OCI-LY1 (cell line): Measurements from ENCODE around the gene CNOT3.

Experiments
- H2AFZ ChIP-seq: fragments of 200-600 bp; sonication (generic), shearing (Covaris generic); 2 replicates; pipeline ENCODE4 v1.6.0; 2014; ENCODE audit warnings: antibody characterized with exemption, mild to moderate bottlenecking, low read length
- H3F3A ChIP-seq: fragments of 200-600 bp; sonication (generic), shearing (Covaris generic); 2 replicates; pipeline ENCODE4 v1.6.0; 2014; ENCODE audit warnings: mild to moderate bottlenecking, antibody characterized with exemption, low read length, moderate library complexity; ENCODE audit not compliant: insufficient read depth
- H3K27ac ChIP-seq: fragments of 200-600 bp; sonication (generic); 2 replicates; pipeline ENCODE4 v1.5.1; 2014; ENCODE audit warnings: low read length, mixed run types, mild to moderate bottlenecking, low read depth; ENCODE audit not compliant: poor library complexity, severe bottlenecking
- H3K27me3 ChIP-seq: fragments of 200-600 bp; sonication (generic); 2 replicates; pipeline ENCODE4 v1.6.0; 2014; ENCODE audit warnings: antibody characterized with exemption, mild to moderate bottlenecking, low read length, moderate library complexity; ENCODE audit not compliant: insufficient read depth
- H3K36me3 ChIP-seq: fragments of 200-600 bp; sonication (generic); 2 replicates; pipeline ENCODE4 v1.6.1; 2014; ENCODE audit warnings: mild to moderate bottlenecking, antibody characterized with exemption, low read length, moderate library complexity, mixed read lengths; ENCODE audit not compliant: insufficient read depth
- H3K4me1 ChIP-seq: fragments of 200-600 bp; sonication (generic); 2 replicates; pipeline ENCODE4 v1.5.1; 2014; ENCODE audit warnings: mild to moderate bottlenecking, low read length, moderate library complexity; ENCODE audit not compliant: insufficient read depth, severe bottlenecking
- H3K4me2 ChIP-seq: fragments of 200-600 bp; sonication (generic), shearing (Covaris generic); 2 replicates; pipeline ENCODE4 v1.6.1; 2014; ENCODE audit warnings: low read length
- H3K4me3 ChIP-seq: fragments of 200-600 bp; sonication (generic); 2 replicates; pipeline ENCODE4 v1.5.1; 2014; ENCODE audit warnings: low read length, low read depth, mild to moderate bottlenecking, mixed read lengths; ENCODE audit not compliant: poor library complexity, severe bottlenecking
- H3K79me2 ChIP-seq: fragments of 200-600 bp; shearing (Covaris generic); 2 replicates; pipeline ENCODE4 v1.6.1; 2016; ENCODE audit warnings: mixed run types, low read length, mixed read lengths; ENCODE audit not compliant: insufficient read depth
- H3K9ac ChIP-seq: fragments of 200-600 bp; sonication (generic), shearing (Covaris generic); 2 replicates; pipeline ENCODE4 v1.6.1; 2014; ENCODE audit warnings: mild to moderate bottlenecking, low read length, mixed read lengths
- H3K9me2 ChIP-seq: fragments of 200-600 bp; sonication (generic), shearing (Covaris generic); 2 replicates; pipeline ENCODE4 v1.6.1; 2014; ENCODE audit warnings: low read depth, mild to moderate bottlenecking, low read length, mixed read lengths
- H3K9me3 ChIP-seq: fragments of 200-600 bp; shearing (Covaris generic); 2 replicates; pipeline ENCODE4 v1.6.1; 2014; ENCODE audit warnings: low read length, mixed read lengths
- H4K20me1 ChIP-seq: fragments of 200-600 bp; sonication (generic), shearing (Covaris generic); 2 replicates; pipeline ENCODE4 v1.6.0; 2016; ENCODE audit warnings: mild to moderate bottlenecking, low read length; ENCODE audit not compliant: insufficient read depth
- CTCF ChIP-seq: fragments of 200-600 bp; sonication (generic), shearing (Covaris generic); IDR thresholded peaks from 2 replicates; pipeline ENCODE4 v1.5.1; 2017; ENCODE audit warnings: mild to moderate bottlenecking, antibody characterized with exemption, low read length, moderate library complexity, mixed read lengths
- EZH2 ChIP-seq: fragments of 200-600 bp; sonication (generic), shearing (Covaris generic); IDR thresholded peaks from 2 replicates; pipeline ENCODE4 v1.8.0; 2017; ENCODE audit warnings: borderline replicate concordance, mixed run types, mild to moderate bottlenecking, antibody characterized with exemption, low read length, moderate library complexity, mixed read lengths

Gene CNOT3

GRCh38 chr19:54106716-54107115 lies 30.8 kb upstream of the CNOT3 start:
- Histone ChIP-seq H3K36me3 (peaks cover 63% of the 10 kb centered on the region), H3K27me3 (no peaks in the 10 kb centered on the region), H3F3A (no peaks in the 10 kb centered on the region)

GRCh38 chr19:54107876-54108490 lies 29.6 kb upstream of the CNOT3 start:
- peaks cover 63% of the 10 kb centered on the region for H3K36me3 ChIP-seq
- H3K9me3 ChIP-seq: no peaks in the 10 kb centered on the region
- peaks cover 12% of the 10 kb centered on the region for H3K79me2 ChIP-seq
- H3K4me2 ChIP-seq: no peak overlapping the region
- H4K20me1 ChIP-seq: no peaks in the 10 kb centered on the region
- no peaks in the 10 kb centered on the region for H3F3A ChIP-seq
- H3K9ac ChIP-seq: no peak overlapping the region
- no peak overlapping the region for H3K27ac ChIP-seq
- no peaks in the 10 kb centered on the region for H3K9me2 ChIP-seq
- H3K4me3 ChIP-seq: no peak overlapping the region
- H2AFZ ChIP-seq: no peak overlapping the region
- no peak for TF ChIP-seq EZH2
- no peak for TF ChIP-seq CTCF
- peaks cover 13% of the 10 kb centered on the region for H3K4me1 ChIP-seq
- no peaks in the 10 kb centered on the region for H3K27me3 ChIP-seq

More at GRCh38 chr19:54106716-54107115, 30.8 kb upstream of the CNOT3 start:
- Histone ChIP-seq H3K79me2 (peaks cover 12% of the 10 kb centered on the region), H4K20me1 (no peaks in the 10 kb centered on the region), H3K9me3 (no peaks in the 10 kb centered on the region), H3K9ac (no peak overlapping the region), H3K4me3 (no peak overlapping the region), H3K4me1 (peaks cover 19% of the 10 kb centered on the region), H2AFZ (no peak overlapping the region), H3K4me2 (no peak overlapping the region), H3K9me2 (no peaks in the 10 kb centered on the region), H3K27ac (no peak overlapping the region)
- no peak for TF ChIP-seq EZH2
- TF ChIP-seq CTCF: no peak

- TF ChIP-seq CTCF: no peak
- no peak for TF ChIP-seq EZH2
- H3K9ac ChIP-seq: no peak overlapping the region
- H3K36me3 ChIP-seq: peaks cover 63% of the 10 kb centered on the region
- no peaks in the 10 kb centered on the region for H3F3A ChIP-seq
- H3K4me2 ChIP-seq: no peak overlapping the region
- no peak overlapping the region for H3K4me3 ChIP-seq
- no peak overlapping the region for H3K27ac ChIP-seq
- H3K4me1 ChIP-seq: peaks cover 10% of the 10 kb centered on the region
- H3K9me2 ChIP-seq: no peaks in the 10 kb centered on the region
- no peaks in the 10 kb centered on the region for H3K9me3 ChIP-seq
- H2AFZ ChIP-seq: no peak overlapping the region
- peaks cover 6% of the 10 kb centered on the region for H3K79me2 ChIP-seq
- H3K27me3 ChIP-seq: no peaks in the 10 kb centered on the region
- H4K20me1 ChIP-seq: no peaks in the 10 kb centered on the region
These were observed 29.1 kb upstream of the CNOT3 start for GRCh38 chr19:54108496-54108895.
